Lung (tissue), 12 donors: ENCODE data around the gene MAP2K7. TPM values are rescaled to one million over a fixed set of nuclear protein-coding genes. Genes with fewer than 3 reads are reported as not detected.

Experiments used
- ATAC-seq: fragments of 200-7000 bp; cut with Tn5 transposase; one replicate; pipeline ENCODE4 v1.9.1; 2020; ENCODE audit warnings: moderate number of reproducible peaks; ENCODE audit not compliant: insufficient read depth, low FRiP score
- DNase-seq, 3 donors: peaks; one replicate each; pipeline ENCODE4 v3.0.0-alpha.2; 2013 to 2017
- H3K27ac ChIP-seq, 2 donors: one replicate each; pipeline ENCODE4 v1.5.1; 2013; ENCODE audit warnings: mild to moderate bottlenecking in 2 of 2, moderate library complexity in 2 of 2, control low read depth in 1 of 2, inconsistent platforms in 1 of 2, low read depth in 1 of 2, low read length in 1 of 2
- H3K27me3 ChIP-seq, 3 donors: one replicate each; pipeline ENCODE4 v1.5.1; 2013; ENCODE audit warnings: low read length in 2 of 3; ENCODE audit not compliant: control insufficient read depth in 3 of 3, insufficient read depth in 3 of 3
- H3K36me3 ChIP-seq, 4 donors: one replicate each; pipeline ENCODE4 v1.5.1; 2013; ENCODE audit warnings: low read length in 4 of 4, mild to moderate bottlenecking in 1 of 4, moderate library complexity in 1 of 4; ENCODE audit not compliant: control insufficient read depth in 4 of 4, insufficient read depth in 4 of 4
- H3K4me1 ChIP-seq, 5 donors: one replicate each; pipeline ENCODE4 v1.5.1; 2013; ENCODE audit warnings: low read length in 5 of 5, mild to moderate bottlenecking in 2 of 5, moderate library complexity in 1 of 5; ENCODE audit not compliant: control insufficient read depth in 5 of 5, insufficient read depth in 5 of 5
- H3K4me3 ChIP-seq: one replicate; pipeline ENCODE4 v1.5.1; 2013; ENCODE audit warnings: mild to moderate bottlenecking, control low read depth, moderate library complexity
- H3K9ac ChIP-seq, 2 donors: one replicate each; pipeline ENCODE4 v1.5.1; 2013; ENCODE audit warnings: low read length in 2 of 2, control low read depth in 1 of 2; ENCODE audit not compliant: insufficient read depth in 1 of 2
- H3K9me3 ChIP-seq, 4 donors: one replicate each; pipeline ENCODE4 v1.5.1; 2013; ENCODE audit warnings: low read length in 3 of 4, mild to moderate bottlenecking in 1 of 4, moderate library complexity in 1 of 4; ENCODE audit not compliant: control insufficient read depth in 4 of 4, insufficient read depth in 3 of 4
- WGBS, 2 donors: extraction: QIAGEN DNeasy Blood & Tissue Kit; methylation state at CpG; one replicate each; pipeline ENCODE4 v1.1.7; 2013; 5-methylcytosine and 5-hydroxymethylcytosine counted together
- polyA plus RNA-seq, 2 donors: library from polyadenylated mRNA; stranded (reverse); fragments of 200-250 nt; gene quantifications; one replicate each; pipeline ENCODE4 v1.2.1, GENCODE V29; 2013
- total RNA-seq, 2 donors: library from RNA; depleted of rRNA in 1 of 2; stranded (reverse); fragments of >200 nt in 1 of 2; gene quantifications; one replicate each; pipeline ENCODE4 v1.2.1, GENCODE V29; 2014 to 2021
- TF ChIP-seq, protein P1 (sequence below): IDR thresholded peaks from 2 replicates; pipeline ENCODE4 v1.5.1; 2012; ENCODE audit warnings: mild to moderate bottlenecking; ENCODE audit errors: control extremely low read depth, extremely low read depth
- donor health status: control.
- donor health status: control.
- donor health status: Bipolar disorder and iron deficiency.
- donor health status: healthy.
- donor health status: DM: yes; HTN: yes; CAD: no.

Gene MAP2K7
- total and polyA plus RNA-seq, 4 donors, result 17.8 to 41.7 (median 23.4) TPM

DNA sequence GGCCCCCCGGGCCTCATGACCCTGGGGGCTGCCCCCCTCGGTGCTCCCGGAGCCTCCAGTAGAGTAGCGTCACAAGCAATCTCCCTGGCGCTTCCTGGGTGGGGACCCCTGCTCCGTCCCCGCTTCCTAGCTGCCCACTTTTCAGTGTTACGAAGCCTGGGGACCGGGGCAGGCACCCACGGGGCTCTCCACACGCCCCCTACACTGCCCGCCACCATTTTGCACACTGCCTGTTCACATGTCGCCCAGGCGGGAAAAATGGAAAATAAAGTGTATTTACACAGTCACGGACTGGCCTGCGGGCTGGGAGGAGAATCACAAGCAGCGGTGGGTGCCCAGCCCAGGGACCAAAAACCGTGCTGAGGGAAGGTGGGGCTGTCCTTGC, 39.0 kb upstream of the MAP2K7 start:
- TF ChIP-seq, protein P1, sequence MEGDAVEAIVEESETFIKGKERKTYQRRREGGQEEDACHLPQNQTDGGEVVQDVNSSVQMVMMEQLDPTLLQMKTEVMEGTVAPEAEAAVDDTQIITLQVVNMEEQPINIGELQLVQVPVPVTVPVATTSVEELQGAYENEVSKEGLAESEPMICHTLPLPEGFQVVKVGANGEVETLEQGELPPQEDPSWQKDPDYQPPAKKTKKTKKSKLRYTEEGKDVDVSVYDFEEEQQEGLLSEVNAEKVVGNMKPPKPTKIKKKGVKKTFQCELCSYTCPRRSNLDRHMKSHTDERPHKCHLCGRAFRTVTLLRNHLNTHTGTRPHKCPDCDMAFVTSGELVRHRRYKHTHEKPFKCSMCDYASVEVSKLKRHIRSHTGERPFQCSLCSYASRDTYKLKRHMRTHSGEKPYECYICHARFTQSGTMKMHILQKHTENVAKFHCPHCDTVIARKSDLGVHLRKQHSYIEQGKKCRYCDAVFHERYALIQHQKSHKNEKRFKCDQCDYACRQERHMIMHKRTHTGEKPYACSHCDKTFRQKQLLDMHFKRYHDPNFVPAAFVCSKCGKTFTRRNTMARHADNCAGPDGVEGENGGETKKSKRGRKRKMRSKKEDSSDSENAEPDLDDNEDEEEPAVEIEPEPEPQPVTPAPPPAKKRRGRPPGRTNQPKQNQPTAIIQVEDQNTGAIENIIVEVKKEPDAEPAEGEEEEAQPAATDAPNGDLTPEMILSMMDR, result no peak
- Histone ChIP-seq H3K27me3 (peaks cover 0 to 18% (median 8%) of the 10 kb centered on the region in 3 donors), H3K9me3 (peaks cover 0 to 8% (median 0%) of the 10 kb centered on the region in 4 donors), H3K4me3 (no peak overlapping the region), H3K4me1 (peaks cover 0 to 19% (median 6%) of the 10 kb centered on the region in 5 donors), H3K9ac (no peak overlapping the region), H3K27ac (no peak overlapping the region), H3K36me3 (peaks cover 0 to 2% (median 0%) of the 10 kb centered on the region in 4 donors)
- ATAC-seq (no peak), DNase-seq (no peak)
- 53 to 56% methylated on average over 16 to 18 of the region's 18 CpGs for WGBS, 2 donors

DNA sequence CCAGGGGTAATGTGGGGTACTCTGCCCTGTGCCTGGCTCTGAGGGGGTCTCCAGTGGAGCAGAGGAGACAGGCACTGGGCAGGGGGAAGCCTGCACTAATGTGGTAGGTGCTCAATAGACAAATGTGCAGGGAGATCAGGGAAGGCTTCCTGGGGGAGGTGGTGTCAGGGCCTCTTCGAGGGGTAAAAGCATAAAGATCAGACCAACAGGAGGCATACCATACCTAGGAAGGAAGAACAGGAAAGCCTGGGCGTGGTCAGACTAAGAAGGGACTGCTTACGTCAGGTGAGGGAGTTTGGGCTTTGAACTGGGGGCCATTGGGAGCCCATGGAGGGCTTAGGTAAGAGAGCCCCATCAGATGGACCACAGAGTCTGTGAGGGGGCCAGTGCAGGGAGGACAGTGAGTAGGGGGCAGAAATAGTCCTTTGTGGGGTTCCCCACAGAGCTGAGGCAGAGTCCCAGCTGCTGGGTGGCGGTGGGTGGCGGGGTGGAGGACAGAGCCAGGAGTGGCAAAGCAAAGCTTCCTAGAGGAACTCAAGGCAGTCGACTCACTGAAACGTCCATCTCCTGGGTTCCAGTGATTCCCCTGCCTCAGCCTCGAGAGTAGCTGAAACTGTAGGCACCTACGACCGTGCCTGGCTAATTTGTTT, 38.3 kb upstream of the MAP2K7 start:
- Histone ChIP-seq H3K9ac (no peak overlapping the region), H3K4me1 (peaks cover 0 to 23% (median 6%) of the 10 kb centered on the region in 5 donors), H3K36me3 (no peaks in the 10 kb centered on the region), H3K27ac (no peak overlapping the region), H3K27me3 (peaks cover 0 to 18% (median 8%) of the 10 kb centered on the region in 3 donors), H3K4me3 (no peak overlapping the region), H3K9me3 (peaks cover 0 to 8% (median 0%) of the 10 kb centered on the region in 4 donors)
- TF ChIP-seq, protein P1, result no peak
- no peak for DNase-seq
- no peak for ATAC-seq
- 41 to 42% methylated on average over 10 of the region's 10 CpGs for WGBS, 2 donors

DNA sequence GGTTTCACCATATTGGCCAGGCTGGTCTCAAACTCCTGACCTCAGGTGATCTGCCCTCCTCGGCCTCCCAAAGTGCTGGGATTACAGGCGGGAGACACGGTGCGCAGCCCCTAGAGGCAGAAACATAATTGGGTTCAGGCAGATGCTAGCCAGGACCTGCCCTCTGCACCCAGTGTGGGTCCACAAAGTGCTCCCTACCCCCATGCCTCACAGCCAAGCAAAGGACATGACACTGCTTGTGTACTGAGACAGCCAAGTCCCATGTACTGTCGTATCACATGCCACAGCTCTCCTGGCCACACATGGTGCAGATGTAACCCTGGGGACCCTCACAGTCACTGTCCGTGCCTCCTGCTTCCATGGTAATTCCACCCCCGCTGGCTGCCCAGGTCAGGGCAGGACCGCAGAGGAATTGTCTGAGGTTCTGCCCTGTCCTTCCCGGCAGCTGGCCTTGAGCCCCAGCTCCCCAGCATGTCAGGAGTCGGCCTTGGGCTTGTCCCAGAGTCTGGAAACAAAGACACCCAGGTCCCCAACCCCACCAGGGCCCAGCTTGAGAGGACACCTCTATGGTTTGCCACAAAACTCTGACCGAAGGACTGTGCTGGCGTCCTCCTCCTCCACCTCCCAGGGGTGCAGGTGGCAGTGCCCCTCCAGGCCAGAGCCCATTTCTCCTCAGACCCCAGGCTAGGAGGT, 37.1 kb upstream of the MAP2K7 start:
- DNase-seq (no peak), ATAC-seq (no peak)
- Histone ChIP-seq H3K36me3 (no peaks in the 10 kb centered on the region), H3K4me3 (no peak overlapping the region), H3K9ac (no peak overlapping the region), H3K27ac (no peak overlapping the region), H3K4me1 (peaks cover 0 to 25% (median 9%) of the 10 kb centered on the region in 5 donors), H3K27me3 (peaks cover 0 to 18% (median 8%) of the 10 kb centered on the region in 3 donors), H3K9me3 (peaks cover 0 to 8% (median 0%) of the 10 kb centered on the region in 4 donors)
- TF ChIP-seq, protein P1, result no peak
- WGBS, 2 donors, result 77 to 80% methylated on average over 12 of the region's 12 CpGs
